Keratinocyte (primary cell): ENCODE data around the gene FLVCR2.

ENCODE experiments used
- EZH2 ChIP-seq: IDR thresholded peaks from one replicate; pipeline ENCODE4 v1.6.1; 2012; ENCODE audit warnings: inconsistent platforms, mild to moderate bottlenecking, low read length, moderate library complexity
- TF ChIP-seq, protein P1 (sequence below), 3 experiments: IDR thresholded peaks in 1 of 3; conservative IDR thresholded peaks in 1 of 3; optimal IDR thresholded peaks in 1 of 3; 2 replicates in 2 of 3; 3 replicates in 1 of 3; pipeline versions ENCODE3 to v1.5.1; 2011; ENCODE audit warnings: low read length in 3 of 3, mild to moderate bottlenecking in 3 of 3, moderate library complexity in 2 of 3, control low read depth in 1 of 3, inconsistent platforms in 1 of 3; ENCODE audit not compliant: insufficient read depth in 2 of 3; ENCODE audit errors: extremely low read depth in 1 of 3

DNA sequence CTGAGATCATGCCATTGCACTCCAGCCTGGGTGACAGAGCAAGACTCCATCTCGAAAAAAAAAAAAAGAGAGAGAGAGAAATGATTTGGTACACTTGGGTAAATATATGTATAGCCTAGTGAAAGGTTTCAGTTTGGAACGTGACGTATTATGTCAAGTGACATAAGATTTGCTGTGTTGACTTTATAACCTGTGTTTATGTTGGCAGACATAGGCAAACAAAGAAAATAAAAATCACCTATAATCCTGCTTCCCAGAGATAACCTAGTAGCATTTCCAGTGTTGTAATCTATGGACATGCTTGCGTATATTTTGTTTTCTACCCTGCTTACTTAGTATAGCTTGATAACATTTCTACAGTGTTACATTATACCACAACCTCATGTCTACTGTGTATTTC, 65.6 kb downstream of the FLVCR2 start:
- TF ChIP-seq, protein P1, sequence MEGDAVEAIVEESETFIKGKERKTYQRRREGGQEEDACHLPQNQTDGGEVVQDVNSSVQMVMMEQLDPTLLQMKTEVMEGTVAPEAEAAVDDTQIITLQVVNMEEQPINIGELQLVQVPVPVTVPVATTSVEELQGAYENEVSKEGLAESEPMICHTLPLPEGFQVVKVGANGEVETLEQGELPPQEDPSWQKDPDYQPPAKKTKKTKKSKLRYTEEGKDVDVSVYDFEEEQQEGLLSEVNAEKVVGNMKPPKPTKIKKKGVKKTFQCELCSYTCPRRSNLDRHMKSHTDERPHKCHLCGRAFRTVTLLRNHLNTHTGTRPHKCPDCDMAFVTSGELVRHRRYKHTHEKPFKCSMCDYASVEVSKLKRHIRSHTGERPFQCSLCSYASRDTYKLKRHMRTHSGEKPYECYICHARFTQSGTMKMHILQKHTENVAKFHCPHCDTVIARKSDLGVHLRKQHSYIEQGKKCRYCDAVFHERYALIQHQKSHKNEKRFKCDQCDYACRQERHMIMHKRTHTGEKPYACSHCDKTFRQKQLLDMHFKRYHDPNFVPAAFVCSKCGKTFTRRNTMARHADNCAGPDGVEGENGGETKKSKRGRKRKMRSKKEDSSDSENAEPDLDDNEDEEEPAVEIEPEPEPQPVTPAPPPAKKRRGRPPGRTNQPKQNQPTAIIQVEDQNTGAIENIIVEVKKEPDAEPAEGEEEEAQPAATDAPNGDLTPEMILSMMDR (optimal IDR thresholded peaks at IDR 0.05 in 1 of 3, IDR thresholded peaks at IDR 0.05 in 1 of 3, conservative IDR thresholded peaks at IDR 0.05 in 1 of 3; ENCODE audit: extremely low read depth in 1 of 3, insufficient read depth in 2 of 3, low read length in 3 of 3) = no peak
- TF ChIP-seq EZH2 = no peak
